RWPE2 (cell line): ENCODE measurements around the gene ADAMTS8.

Source experiments
- ATAC-seq: fragments of 200-7000 bp; cut with Tn5 transposase; 3 replicates; pipeline ENCODE4 v1.9.1; 2021; ENCODE audit warnings: low read depth
- DNase-seq: peaks from one replicate; pipeline ENCODE4 v3.0.0-alpha.2; 2020; ENCODE audit warnings: low spot score
- H3K27ac ChIP-seq: fragments of 450-650 bp; 2 replicates; pipeline ENCODE4 v1.5.1; 2017; ENCODE audit warnings: mild to moderate bottlenecking; ENCODE audit not compliant: poor library complexity, severe bottlenecking
- H3K27me3 ChIP-seq: fragments of 250-450 bp; sonication (Bioruptor Pico); 2 replicates; pipeline ENCODE4 v1.5.1; 2021; ENCODE audit warnings: mild to moderate bottlenecking, moderate library complexity; ENCODE audit not compliant: insufficient read depth, poor library complexity, severe bottlenecking
- H3K36me3 ChIP-seq: fragments of 250-450 bp; sonication (Bioruptor Pico); 2 replicates; pipeline ENCODE4 v1.5.1; 2020; ENCODE audit warnings: low read depth, mild to moderate bottlenecking, moderate library complexity
- H3K4me1 ChIP-seq: fragments of 250-450 bp; sonication (Bioruptor Pico); 2 replicates; pipeline ENCODE4 v1.5.1; 2021; ENCODE audit warnings: mild to moderate bottlenecking, moderate library complexity; ENCODE audit not compliant: insufficient read depth, poor library complexity, severe bottlenecking
- H3K4me3 ChIP-seq: fragments of 250-450 bp; sonication (Bioruptor Pico); 2 replicates; pipeline ENCODE4 v1.5.1; 2021; ENCODE audit warnings: mild to moderate bottlenecking, moderate library complexity; ENCODE audit not compliant: severe bottlenecking
- H3K9me3 ChIP-seq: fragments of 250-450 bp; sonication (Bioruptor Pico); 2 replicates; pipeline ENCODE4 v1.5.1; 2021; ENCODE audit warnings: mild to moderate bottlenecking, moderate library complexity; ENCODE audit not compliant: severe bottlenecking
- CTCF ChIP-seq: fragments of 450-650 bp; IDR thresholded peaks from one replicate; pipeline ENCODE4 v1.5.1; 2017; ENCODE audit warnings: mild to moderate bottlenecking, moderate library complexity; ENCODE audit not compliant: poor library complexity, severe bottlenecking

The ADAMTS8 gene

GRCh38 chr11:130405428-130405827, 23.0 kb downstream of the ADAMTS8 start:
- no peak for TF ChIP-seq CTCF
- Histone ChIP-seq H3K27me3 (no peaks in the 10 kb centered on the region), H3K36me3 (no peaks in the 10 kb centered on the region), H3K4me1 (peaks cover 9% of the 10 kb centered on the region), H3K4me3 (no peak overlapping the region), H3K9me3 (no peaks in the 10 kb centered on the region), H3K27ac (no peak overlapping the region)
- no peak for ATAC-seq
- DNase-seq = no peak

- TF ChIP-seq CTCF = no peak
- ATAC-seq (no peak), DNase-seq (no peak)
- Histone ChIP-seq H3K27me3 (no peaks in the 10 kb centered on the region), H3K27ac (no peak overlapping the region), H3K4me1 (peaks cover 9% of the 10 kb centered on the region), H3K9me3 (no peaks in the 10 kb centered on the region), H3K4me3 (no peak overlapping the region), H3K36me3 (no peaks in the 10 kb centered on the region)
Observed at GRCh38 chr11:130404727-130405126, 23.7 kb downstream of the ADAMTS8 start.

- H3K27me3 ChIP-seq = no peaks in the 10 kb centered on the region
- no peak for TF ChIP-seq CTCF
- H3K9me3 ChIP-seq = no peaks in the 10 kb centered on the region
Observed at GRCh38 chr11:130403967-130404366, 24.4 kb downstream of the ADAMTS8 start.

GRCh38 chr11:130403271-130403804, 25.1 kb downstream of the ADAMTS8 start:
- H3K9me3 ChIP-seq = no peaks in the 10 kb centered on the region
- ATAC-seq (peak; percentile 75), DNase-seq (no peak)
- no peak overlapping the region for H3K4me3 ChIP-seq
- H3K36me3 ChIP-seq = no peaks in the 10 kb centered on the region
- H3K27ac ChIP-seq = no peak overlapping the region
- no peaks in the 10 kb centered on the region for H3K27me3 ChIP-seq
- H3K4me1 ChIP-seq = peaks cover 9% of the 10 kb centered on the region
- TF ChIP-seq CTCF = no peak

More at GRCh38 chr11:130403967-130404366, 24.4 kb downstream of the ADAMTS8 start:
- Histone ChIP-seq H3K4me1 (peaks cover 9% of the 10 kb centered on the region), H3K4me3 (no peak overlapping the region), H3K36me3 (no peaks in the 10 kb centered on the region), H3K27ac (no peak overlapping the region)
- no peak for DNase-seq
- ATAC-seq = no peak

GRCh38 chr11:130402570-130402969, 25.8 kb downstream of the ADAMTS8 start:
- no peak for TF ChIP-seq CTCF
- no peak for ATAC-seq
- Histone ChIP-seq H3K9me3 (no peaks in the 10 kb centered on the region), H3K27me3 (no peaks in the 10 kb centered on the region), H3K4me1 (peaks cover 6% of the 10 kb centered on the region), H3K4me3 (no peak overlapping the region), H3K36me3 (no peaks in the 10 kb centered on the region), H3K27ac (no peak overlapping the region)
- no peak for DNase-seq
